ENCODE results near the gene LTBR. TPM values are rescaled to one million over a fixed set of nuclear protein-coding genes. Genes with fewer than 3 reads are reported as not detected.

LTBR gene
- total RNA-seq, 1 experiment from 2014 or later, result 4.8 TPM

GRCh38 chr12:6375269-6376078 lies 8.5 kb upstream of the LTBR start, which contains the start of gene SCNN1A:
TSS of gene SCNN1A (minus strand) at chr12:6375563. CDS start at chr12:6374783, 780 bp downstream.
- H2BK15ac ChIP-seq (ENCODE audit: low read depth, low read length), result no peak within 1 kb of the TSS
- no peak within 1 kb of the TSS for H2BK20ac ChIP-seq (ENCODE audit: low read depth, low read length, poor library complexity, severe bottlenecking)
- no peak for TF ChIP-seq CTCF (conservative IDR thresholded peaks at IDR 0.05)
- no CpG with 5 or more reads among the region's 15 CpGs for WGBS (ENCODE audit: extremely low coverage, insufficient read length, low lambda C conversion rate)
- DNase-seq, result peak; percentile 98
- no peak within 1 kb of the TSS for H2AFZ ChIP-seq (ENCODE audit: low read length)
- H3K4me1 Mint-ChIP-seq, result peaks cover 71 to 83% of the 10 kb centered on the region in 2 experiments
- H4K8ac ChIP-seq (replicated peaks; ENCODE audit: insufficient read length, low read depth, low read length), result no peak within 1 kb of the TSS
- H2BK5ac ChIP-seq (ENCODE audit: insufficient read length, low read length), result peak within 1 kb of the TSS; percentile 74
- peak within 1 kb of the TSS; percentile 74 for H3K27ac ChIP-seq (ENCODE audit: insufficient read length, low read depth, low read length)
- peaks cover 15% of the 10 kb centered on the region for H3K4me1 ChIP-seq (ENCODE audit: insufficient read depth, low read length)
- peak within 1 kb of the TSS; percentile 51 for H2AK5ac ChIP-seq (ENCODE audit: insufficient read length, low read length)
- H3K18ac ChIP-seq (ENCODE audit: insufficient read length, low read depth, low read length), result peak within 1 kb of the TSS; percentile 91
- peak within 1 kb of the TSS; percentile 93 for H3K9ac ChIP-seq (ENCODE audit: extremely low read depth, insufficient read length, low read length)
- peak within 1 kb of the TSS; percentile 82 for H3K4me2 ChIP-seq (ENCODE audit: insufficient read depth, insufficient read length, low read length)
- peak within 1 kb of the TSS; percentile 47 for H3K56ac ChIP-seq (ENCODE audit: insufficient read length, low read depth, low read length)
- peak within 1 kb of the TSS; percentile 92 for H2BK12ac ChIP-seq (ENCODE audit: insufficient read length, low read depth, low read length)
- H3K23me2 ChIP-seq (ENCODE audit: insufficient read length, low read depth, low read length, poor library complexity, severe bottlenecking), result peaks cover 49% of the 10 kb centered on the region
- no peaks in the 10 kb centered on the region for H3K9me3 Mint-ChIP-seq
- H3K9me3 ChIP-seq (ENCODE audit: control insufficient read depth, low read depth, low read length), result no peaks in the 10 kb centered on the region
- peaks cover 16% of the 10 kb centered on the region; the same call in 1 of the 2 replicates for H3K79me2 ChIP-seq (ENCODE audit: insufficient read depth, low read length)
- H2BK120ac ChIP-seq (ENCODE audit: low read depth, low read length, poor library complexity, severe bottlenecking), result no peak within 1 kb of the TSS
- peak within 1 kb of the TSS; percentile 79 to 89 for H3K4me3 Mint-ChIP-seq
- H3K4ac ChIP-seq (ENCODE audit: low read depth, low read length), result no peak within 1 kb of the TSS
- H3K36me3 Mint-ChIP-seq (ENCODE audit: insufficient read depth in 1 of 3, low read depth in 3 of 3), result peaks cover 0 to 9% (median 8%) of the 10 kb centered on the region in 3 experiments
- H3K79me1 ChIP-seq (ENCODE audit: insufficient read depth, low read depth, low read length, poor library complexity, severe bottlenecking), result no peaks in the 10 kb centered on the region
- no peak within 1 kb of the TSS for H4K5ac ChIP-seq (ENCODE audit: insufficient read length, low read depth, low read length)
- peak within 1 kb of the TSS; percentile 99 to 100 (median 99) for H3K27ac Mint-ChIP-seq
- no peak within 1 kb of the TSS for H3T11ph ChIP-seq (ENCODE audit: low read length)
- no peaks in the 10 kb centered on the region for H3K27me3 Mint-ChIP-seq (ENCODE audit: low read depth)
- H3K27me3 ChIP-seq (ENCODE audit: insufficient read depth, low read length), result no peaks in the 10 kb centered on the region
- H3K14ac ChIP-seq (ENCODE audit: insufficient read depth, low read length), result peak within 1 kb of the TSS; percentile 88
- H4K91ac ChIP-seq (ENCODE audit: insufficient read length, low read depth, low read length), result peak within 1 kb of the TSS; percentile 87
- no peak within 1 kb of the TSS for H3K23ac ChIP-seq (ENCODE audit: insufficient read length, low read depth, low read length)
- no peaks in the 10 kb centered on the region for H4K20me1 ChIP-seq (ENCODE audit: control insufficient read depth, insufficient read depth, insufficient read length)

Data from H9 (cell line).